Amniotic epithelial cell (primary cell): ENCODE measurements around the gene IL36RN.

Experiments
- DNase-seq: peaks from one replicate; pipeline ENCODE4 v3.0.0-alpha.2; 2010; ENCODE audit warnings: low read depth

Gene IL36RN

DNA sequence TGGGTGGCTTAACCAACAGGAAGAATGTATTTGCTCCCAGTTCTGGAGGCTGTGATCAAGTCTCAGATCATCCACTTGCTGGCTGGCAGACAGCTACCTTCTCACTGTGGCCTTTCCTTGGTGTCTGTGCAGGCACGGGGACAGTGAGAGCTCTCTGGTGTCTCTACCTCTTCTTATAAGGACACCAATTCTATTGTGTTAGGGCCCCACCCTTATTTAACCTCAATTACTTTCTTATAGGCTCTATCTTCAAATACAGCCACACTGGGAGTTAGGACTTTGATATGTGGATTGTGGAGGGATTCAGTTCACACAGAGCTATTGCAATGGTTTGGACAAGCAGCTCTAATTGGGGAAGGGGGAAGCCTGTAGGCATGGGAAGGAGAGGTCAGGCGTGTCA lies 43.1 kb downstream of the IL36RN start:
- no peak for DNase-seq

DNA sequence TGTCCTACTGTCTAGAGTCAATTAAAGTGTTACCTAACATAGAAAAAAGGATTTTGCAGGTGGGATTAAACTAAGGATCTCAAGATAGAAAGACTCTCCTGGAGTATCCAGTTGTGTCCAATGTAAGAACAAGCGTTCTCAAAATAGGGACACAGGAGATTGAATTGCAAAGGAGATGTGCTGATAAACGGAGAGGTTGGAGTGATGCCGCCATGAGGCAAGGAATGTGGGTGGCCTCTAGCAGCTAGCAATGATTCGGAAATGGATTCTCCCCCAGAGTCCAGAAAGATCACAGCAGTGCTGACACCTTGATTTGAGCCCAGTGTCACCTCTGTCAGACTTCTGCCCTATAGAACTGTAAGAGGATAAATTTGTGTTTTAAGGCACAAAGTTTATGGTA lies 44.3 kb downstream of the IL36RN start:
- no peak for DNase-seq

DNA sequence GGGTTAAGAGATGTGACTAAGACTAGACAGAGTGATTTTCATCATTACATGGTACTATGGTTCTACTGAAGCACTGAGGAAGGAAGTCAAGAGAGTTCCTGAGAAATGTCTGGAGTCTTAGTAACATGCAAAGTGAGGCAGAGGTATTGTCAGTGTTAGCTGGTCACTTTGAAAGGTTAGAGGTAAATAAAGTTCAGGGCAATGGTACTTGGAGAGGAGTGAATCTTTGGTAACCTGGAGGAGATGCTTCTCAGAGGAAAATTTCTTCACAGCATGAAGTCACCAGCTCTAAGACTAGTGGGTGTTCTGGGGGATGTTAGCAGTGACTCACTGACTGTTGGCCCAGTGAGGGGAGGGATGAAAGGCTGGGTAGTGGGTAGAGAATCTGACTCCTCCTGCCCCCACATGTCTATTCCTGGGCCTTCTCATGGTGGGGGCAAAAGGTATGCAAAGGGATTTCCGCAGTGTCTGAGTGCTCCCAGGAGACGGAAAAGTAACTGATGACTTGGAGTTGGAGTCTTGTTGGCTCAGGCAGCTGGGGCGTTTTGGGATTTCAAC lies 45.1 kb downstream of the IL36RN start:
- peak; percentile 12 for DNase-seq

DNA sequence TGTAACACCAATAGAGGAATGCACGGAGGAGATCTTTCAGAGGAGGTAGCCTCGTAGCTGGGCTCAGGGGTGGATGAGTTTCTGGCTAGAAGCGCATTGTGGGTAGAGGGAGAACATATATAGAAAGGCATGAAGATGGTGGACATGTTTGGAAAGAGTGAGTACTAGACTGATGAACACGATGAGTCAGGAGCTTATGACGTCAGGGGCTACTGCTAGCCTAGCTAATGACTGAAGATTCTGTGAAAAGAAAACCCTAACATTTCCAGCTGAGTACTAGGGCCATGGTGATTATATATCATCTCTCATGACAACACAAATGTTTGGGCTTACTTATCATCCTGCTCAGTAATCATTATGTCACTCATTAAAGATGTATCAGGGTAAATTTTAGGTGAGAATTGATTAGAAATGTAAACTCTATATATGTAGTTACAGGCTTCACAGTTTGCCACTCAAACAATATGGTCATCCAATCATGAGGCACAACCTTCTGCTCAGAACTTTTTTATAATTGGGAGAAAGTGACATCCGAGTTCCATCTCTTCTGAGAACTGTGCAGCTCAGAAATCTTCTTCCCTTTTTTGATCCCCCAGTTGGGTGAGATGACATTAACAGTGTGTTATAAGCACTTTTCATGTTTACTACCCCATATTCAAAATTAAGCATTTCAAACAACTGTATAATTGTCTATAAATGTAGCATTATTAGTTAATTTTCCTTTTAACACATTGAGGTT lies 46.2 kb downstream of the IL36RN start:
- DNase-seq = peak; percentile 60

DNA sequence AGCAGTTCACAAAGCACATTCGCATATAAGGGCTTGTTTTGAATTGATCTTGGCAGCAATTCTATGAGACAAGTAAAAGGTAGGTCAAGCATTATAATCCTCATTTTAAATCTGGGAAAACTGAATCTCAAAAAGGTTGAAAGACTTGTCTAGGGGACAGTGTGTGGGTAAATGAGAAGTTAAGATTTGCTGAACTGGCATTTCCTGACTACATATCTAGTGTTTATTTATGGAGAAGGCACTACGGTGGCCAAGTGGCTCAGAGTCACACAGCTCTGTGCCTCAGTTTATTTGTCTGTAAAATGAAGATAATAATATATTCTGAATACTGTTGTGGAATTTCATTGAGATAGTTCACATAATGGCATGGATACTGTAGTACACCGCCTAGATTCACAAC lies 52.1 kb downstream of the IL36RN start:
- DNase-seq = no peak

DNA sequence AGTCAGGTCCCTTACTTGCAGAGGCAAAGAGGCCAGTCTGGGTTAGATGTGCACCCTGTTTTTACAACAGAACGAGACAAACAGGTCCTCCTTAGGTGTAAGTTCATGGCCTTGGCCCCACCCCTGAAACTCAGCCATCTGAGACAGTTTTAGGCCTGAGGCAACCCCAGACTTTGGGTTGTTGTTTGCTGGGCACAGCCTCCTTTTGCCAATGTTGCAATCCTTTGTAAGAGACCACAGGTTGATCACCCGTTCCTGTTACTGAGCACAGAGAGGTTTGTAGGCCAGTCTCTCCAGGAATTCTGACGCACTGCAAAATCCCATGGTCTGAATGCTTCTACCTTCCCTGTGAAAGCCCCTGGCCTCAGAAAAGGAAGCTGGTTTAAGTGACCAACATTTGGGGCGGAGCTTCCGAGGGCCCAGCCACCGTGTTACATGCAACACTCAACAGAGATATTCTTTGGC lies 52.9 kb downstream of the IL36RN start:
- DNase-seq = no peak

DNA sequence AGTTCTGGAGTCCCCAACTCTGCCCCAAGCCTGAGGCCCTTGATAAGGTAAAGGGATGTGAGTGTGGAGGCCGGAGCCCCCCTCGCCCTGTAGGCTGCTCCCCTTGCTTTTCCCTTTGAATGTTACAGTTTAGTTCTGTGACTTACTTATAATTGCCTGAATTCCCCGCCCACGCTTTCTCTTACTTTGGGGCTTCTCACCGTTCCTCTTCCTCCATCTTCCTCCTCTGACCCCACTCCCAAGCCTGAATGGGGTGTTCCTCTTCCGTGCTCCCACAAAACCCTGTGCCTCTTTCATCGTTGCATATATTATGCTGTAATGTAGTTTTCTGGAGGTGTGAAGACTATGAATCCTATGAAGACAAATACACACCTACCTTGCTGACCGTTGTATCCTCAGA lies 53.4 kb downstream of the IL36RN start:
- DNase-seq = no peak

DNA sequence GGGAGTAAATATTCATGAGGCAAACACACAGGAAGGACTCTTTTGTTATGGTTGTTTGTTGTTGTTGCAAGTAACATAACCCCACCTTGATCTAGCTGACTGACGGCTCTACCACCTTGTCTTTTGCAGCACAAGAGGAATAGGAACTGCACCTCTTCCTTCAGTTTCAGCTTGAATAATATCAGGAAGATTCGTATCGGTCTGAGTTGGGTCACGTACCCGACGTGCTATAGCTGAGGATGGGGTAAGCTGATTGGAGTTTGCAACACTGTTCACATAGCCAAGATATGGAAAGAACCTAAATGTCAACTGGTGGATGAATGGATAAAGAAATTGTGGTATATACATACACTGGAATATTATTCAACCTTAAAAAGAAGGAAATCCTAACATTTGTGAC lies 53.9 kb downstream of the IL36RN start:
- no peak for DNase-seq

DNA sequence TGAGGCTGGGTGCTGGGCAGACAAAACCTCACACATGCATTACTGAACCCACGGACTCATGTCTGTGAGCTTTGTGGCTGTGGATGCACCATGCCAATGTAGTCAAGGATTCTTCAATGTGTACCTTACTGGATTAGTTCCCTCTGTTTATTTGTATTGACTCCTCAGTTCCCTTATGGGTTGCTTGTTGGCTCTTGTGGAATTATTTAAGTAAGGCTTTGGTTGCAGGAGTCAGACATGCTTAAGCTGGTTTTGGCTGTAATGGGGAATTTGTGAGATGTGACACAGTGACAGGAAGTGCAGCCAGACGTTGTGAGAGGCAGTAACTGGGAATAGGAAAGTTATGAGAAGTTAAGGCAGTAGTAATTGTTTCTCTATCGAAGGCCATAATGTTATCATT lies 54.8 kb downstream of the IL36RN start:
- no peak for DNase-seq
